Spleen (tissue), 7 donors: Measurements from ENCODE around the gene METTL21C.

Experiments
- CTCF ChIP-seq, 11 experiments: fragments of 200-600 bp in 7 of 11; fragments of 450-650 bp in 4 of 11; sonication (generic) in 4 of 11; IDR thresholded peaks in 8 of 11; conservative IDR thresholded peaks in 3 of 11; 1 replicate in 7 of 11; 2 replicates in 4 of 11; pipeline versions ENCODE4 v1.4.0 to v1.8.0; 2016 to 2021; ENCODE audit warnings: antibody characterized with exemption in 11 of 11, inconsistent platforms in 4 of 11, mild to moderate bottlenecking in 1 of 11
- POLR2A ChIP-seq, 3 donors: fragments of 450-650 bp; IDR thresholded peaks; one replicate each; pipeline ENCODE4 v1.5.1; 2017; ENCODE audit warnings: antibody characterized with exemption in 3 of 3, mild to moderate bottlenecking in 1 of 3
- POLR2AphosphoS5 ChIP-seq, 3 donors: sonication (generic); formaldehyde crosslinking; IDR thresholded peaks; one replicate each; pipeline ENCODE4 v1.5.1; 2017; ENCODE audit warnings: antibody characterized with exemption in 3 of 3
- donor health status: DM: no; HTN: no; CAD: no; lungs with moderate emphysema.
- donor health status: DM: no; HTN: no; CAD: no.
- donor health status: DM: no; HTN: no; CAD: no.

GRCh38 chr13:102678339-102679107, 16.3 kb downstream of the METTL21C start:
- TF ChIP-seq CTCF (IDR thresholded peaks at IDR 0.05 in 8 of 11, conservative IDR thresholded peaks at IDR 0.05 in 3 of 11) (no peak), POLR2AphosphoS5 (IDR thresholded peaks at IDR 0.05) (no peak), POLR2A (IDR thresholded peaks at IDR 0.05) (no peak)
